GM18520 (cell line): Measurements from ENCODE around the gene NHERF1.

Experiments used
- ATAC-seq: cut with Tn5 transposase; IDR thresholded peaks from one replicate; pipeline ENCODE4 v1.9.1; 2021; ENCODE audit not compliant: unreplicated experiment

Gene NHERF1

DNA sequence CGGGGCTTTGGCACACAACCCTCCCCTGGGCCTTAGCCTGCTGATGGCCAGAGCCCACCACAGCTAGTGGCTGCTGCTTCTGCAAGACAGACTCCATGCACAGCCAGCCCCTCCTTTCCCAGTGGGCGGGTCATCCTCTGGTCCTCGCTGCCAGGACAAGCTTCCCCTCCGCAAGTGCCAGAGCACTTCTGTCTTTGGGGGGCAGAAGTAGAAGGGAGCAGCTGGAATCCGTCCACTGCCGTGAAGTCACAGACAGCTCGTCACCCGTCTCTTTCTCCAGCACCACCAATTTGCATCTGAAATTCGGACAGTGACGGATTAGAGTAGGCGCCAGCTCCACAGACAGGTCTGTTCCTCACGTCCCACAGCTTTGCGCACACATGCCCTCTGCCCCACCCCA lies 59.0 kb downstream of the NHERF1 start:
- no peak for ATAC-seq

- ATAC-seq = no peak
Observed at GRCh38 chr17:74807925-74808324, 59.5 kb downstream of the NHERF1 start.

- ATAC-seq = no peak
Observed at GRCh38 chr17:74808714-74809430, 60.4 kb downstream of the NHERF1 start.

DNA sequence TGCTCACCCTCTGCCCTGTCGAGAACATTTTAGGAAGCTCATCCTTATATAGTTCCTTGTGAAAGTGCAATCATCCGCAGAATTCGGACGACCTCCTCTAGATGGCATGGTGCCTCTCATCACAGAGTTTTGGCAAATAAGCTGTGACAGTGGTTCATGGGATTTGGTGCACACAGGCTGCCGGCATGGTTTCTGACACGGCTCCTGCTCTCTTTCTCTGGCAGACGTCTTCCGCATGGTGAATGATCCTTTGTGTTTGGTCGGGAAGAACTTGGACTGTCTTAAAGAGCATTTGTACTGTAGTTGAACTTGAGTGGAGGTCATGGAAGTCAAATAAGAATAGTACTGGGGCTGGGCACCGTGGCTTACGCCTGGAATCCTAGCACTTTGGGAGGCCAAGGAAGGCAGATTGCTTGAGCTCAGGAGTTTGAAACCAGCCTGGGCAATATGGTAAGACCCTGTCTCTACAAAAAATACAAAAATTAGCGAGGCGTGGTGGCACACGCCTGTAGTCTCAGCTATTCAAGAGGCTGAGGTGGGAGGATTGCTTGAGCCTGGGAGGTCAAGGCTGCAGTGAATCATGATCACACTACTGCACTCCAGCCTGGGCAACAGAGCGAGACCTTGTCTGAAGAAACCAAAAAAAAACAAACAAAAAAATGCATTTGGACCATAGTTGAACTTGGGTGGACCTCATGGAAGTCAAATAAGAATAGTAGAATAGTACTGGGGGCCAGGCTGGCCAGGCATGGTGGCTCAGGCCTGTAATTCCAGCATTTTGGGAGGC lies 62.5 kb downstream of the NHERF1 start:
- ATAC-seq = no peak

- ATAC-seq = no peak
Observed at GRCh38 chr17:74812109-74813009, 63.9 kb downstream of the NHERF1 start.

GRCh38 chr17:74814453-74814852 lies 66.0 kb downstream of the NHERF1 start:
- no peak for ATAC-seq

- no peak for ATAC-seq
Observed at GRCh38 chr17:74815067-74815466, 66.6 kb downstream of the NHERF1 start.

DNA sequence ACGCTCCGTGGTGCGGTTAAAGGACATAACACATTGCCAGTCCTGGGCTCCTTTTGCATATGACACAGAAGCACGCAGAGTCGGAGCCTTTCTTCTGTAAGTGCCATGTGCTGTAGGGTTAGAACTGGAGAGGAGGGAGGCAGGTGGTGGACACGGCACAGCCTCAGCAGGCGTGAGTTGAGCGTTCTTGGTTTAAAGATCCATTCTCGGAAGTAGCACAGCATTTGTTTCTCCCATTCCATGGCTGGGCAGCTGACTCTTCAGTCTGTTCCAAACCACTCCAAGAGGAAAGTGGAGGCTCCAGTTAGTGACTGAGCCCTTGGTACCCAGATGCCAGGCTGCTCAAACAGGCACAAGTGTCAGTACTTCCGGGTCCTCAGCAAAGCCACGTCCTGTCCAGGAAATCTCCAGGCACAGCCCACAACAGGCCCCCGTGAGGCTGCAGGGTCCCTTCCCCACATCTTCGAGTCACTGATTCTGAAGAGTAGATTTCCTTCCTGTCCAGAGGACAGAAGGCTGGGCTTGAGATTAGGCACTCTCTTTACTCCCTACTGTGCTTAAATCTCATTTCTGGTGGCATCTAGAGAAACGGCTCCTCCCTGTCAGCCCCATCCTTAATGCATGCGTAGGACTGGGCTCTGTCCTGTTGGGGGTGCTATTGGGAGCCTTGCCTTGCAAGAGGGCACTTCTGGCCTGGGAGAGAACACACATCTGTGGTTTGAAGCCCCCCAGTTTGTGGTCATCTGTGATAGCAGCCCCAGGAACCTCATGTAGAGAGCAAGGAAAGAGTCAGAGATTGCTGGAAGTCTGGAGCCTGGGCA lies 67.3 kb downstream of the NHERF1 start:
- ATAC-seq = no peak

- no peak for ATAC-seq
Observed at GRCh38 chr17:74816905-74817620, 68.6 kb downstream of the NHERF1 start.

- no peak for ATAC-seq
Observed at GRCh38 chr17:74818291-74818938, 70.0 kb downstream of the NHERF1 start.
